Karpas-422 (cell line): ENCODE measurements around the gene TSHZ2. TPM values are rescaled to one million over a fixed set of nuclear protein-coding genes. Genes with fewer than 3 reads are reported as not detected.
"Not testable (repeated sequence)": the region's sequence is repeated elsewhere in the genome, so short reads cannot be mapped to it uniquely, and the experiment has no call there.

Experiments
- DNase-seq: peaks from one replicate; pipeline ENCODE4 v3.0.0-alpha.2; 2015
- H2AFZ ChIP-seq: fragments of 200-600 bp; sonication (generic); 2 replicates; pipeline ENCODE4 v1.6.1; 2014; ENCODE audit warnings: antibody characterized with exemption, low read length, mixed read lengths
- H3K27ac ChIP-seq: fragments of 200-600 bp; sonication (generic); 2 replicates; pipeline ENCODE4 v1.5.1; 2014; ENCODE audit warnings: mild to moderate bottlenecking, low read length, moderate library complexity
- H3K27me3 ChIP-seq: fragments of 200-600 bp; sonication (generic); 2 replicates; pipeline ENCODE4 v1.6.1; 2014; ENCODE audit warnings: low read length, mixed read lengths
- H3K36me3 ChIP-seq: fragments of 200-600 bp; sonication (generic); 2 replicates; pipeline ENCODE4 v1.6.1; 2014; ENCODE audit warnings: low read length, mixed read lengths; ENCODE audit not compliant: insufficient read depth
- H3K4me1 ChIP-seq: fragments of 200-600 bp; sonication (generic); 2 replicates; pipeline ENCODE4 v1.6.1; 2014; ENCODE audit warnings: mild to moderate bottlenecking, low read length, mixed read lengths
- H3K4me2 ChIP-seq: fragments of 200-600 bp; sonication (generic); 2 replicates; pipeline ENCODE4 v1.6.1; 2014; ENCODE audit warnings: low read length, low read depth, mild to moderate bottlenecking; ENCODE audit not compliant: poor library complexity, severe bottlenecking
- H3K4me3 ChIP-seq: fragments of 200-600 bp; sonication (generic); 2 replicates; pipeline ENCODE4 v1.5.1; 2014; ENCODE audit warnings: mild to moderate bottlenecking, antibody characterized with exemption, low read length, mixed read lengths
- H3K79me2 ChIP-seq: fragments of 200-600 bp; sonication (generic); 2 replicates; pipeline ENCODE4 v1.6.1; 2014; ENCODE audit warnings: mild to moderate bottlenecking, low read length, mixed read lengths
- H3K9ac ChIP-seq: fragments of 200-600 bp; sonication (generic); 2 replicates; pipeline ENCODE4 v1.6.0; 2014; ENCODE audit warnings: low read length
- H3K9me2 ChIP-seq: fragments of 200-600 bp; sonication (generic), shearing (Covaris generic); replicated peaks from 2 replicates; pipeline ENCODE4 v1.6.0; 2014; ENCODE audit warnings: mild to moderate bottlenecking, low read length, moderate library complexity; ENCODE audit not compliant: insufficient read depth
- H3K9me3 ChIP-seq: fragments of 300-700, 200-600 bp; sonication (generic); 2 replicates; pipeline ENCODE4 v1.6.1; 2014; ENCODE audit warnings: low read length, mixed read lengths
- H4K20me1 ChIP-seq: fragments of 200-600 bp; sonication (generic); 2 replicates; pipeline ENCODE4 v1.6.1; 2014; ENCODE audit warnings: mild to moderate bottlenecking, antibody characterized with exemption, low read length, low read depth; ENCODE audit not compliant: insufficient read depth
- total RNA-seq: library from RNA; depleted of rRNA; stranded (reverse); fragments of >200 nt; shearing (Covaris generic); gene quantifications from 2 replicates; pipeline ENCODE4 v1.2.3, GENCODE V29; 2014; ENCODE audit warnings: low replicate concordance

The TSHZ2 gene
- total RNA-seq, 1 experiment from 2014 or later, result not detected

GRCh38 chr20:53454675-53455276 is 482.6 kb downstream of the TSHZ2 start:
- H3K9me2 ChIP-seq, result no peaks in the 10 kb centered on the region
- H3K4me1 ChIP-seq, result no peaks in the 10 kb centered on the region
- peaks cover 20% of the 10 kb centered on the region for H3K9me3 ChIP-seq
- H3K36me3 ChIP-seq, result no peaks in the 10 kb centered on the region
- no peak overlapping the region for H3K9ac ChIP-seq
- no peak overlapping the region for H3K27ac ChIP-seq
- DNase-seq, result no peak
- H3K27me3 ChIP-seq, result no peaks in the 10 kb centered on the region
- no peaks in the 10 kb centered on the region for H4K20me1 ChIP-seq
- no peak overlapping the region for H2AFZ ChIP-seq
- no peak overlapping the region for H3K4me2 ChIP-seq
- no peaks in the 10 kb centered on the region for H3K79me2 ChIP-seq
- H3K4me3 ChIP-seq, result no peak overlapping the region

- Histone ChIP-seq H3K27me3 (no peaks in the 10 kb centered on the region), H3K27ac (no peak overlapping the region), H3K4me1 (no peaks in the 10 kb centered on the region), H3K36me3 (no peaks in the 10 kb centered on the region), H3K9me3 (no peaks in the 10 kb centered on the region), H3K4me2 (no peak overlapping the region), H3K4me3 (no peak overlapping the region), H2AFZ (no peak overlapping the region), H3K79me2 (no peaks in the 10 kb centered on the region), H3K9me2 (no peaks in the 10 kb centered on the region), H3K9ac (no peak overlapping the region), H4K20me1 (no peaks in the 10 kb centered on the region)
- DNase-seq, result no peak
Measured at GRCh38 chr20:53463101-53463972, 491.2 kb downstream of the TSHZ2 start.

- DNase-seq, result no peak
- Histone ChIP-seq H3K4me3 (no peak overlapping the region), H3K9me3 (no peaks in the 10 kb centered on the region), H3K9ac (no peak overlapping the region), H3K27ac (no peak overlapping the region), H3K4me2 (no peak overlapping the region), H3K9me2 (no peaks in the 10 kb centered on the region), H3K27me3 (no peaks in the 10 kb centered on the region), H4K20me1 (no peaks in the 10 kb centered on the region), H3K79me2 (no peaks in the 10 kb centered on the region), H3K36me3 (no peaks in the 10 kb centered on the region), H2AFZ (no peak overlapping the region), H3K4me1 (no peaks in the 10 kb centered on the region)
Measured at GRCh38 chr20:53466279-53466678, 494.1 kb downstream of the TSHZ2 start.

GRCh38 chr20:53468587-53468986 is 496.4 kb downstream of the TSHZ2 start:
- H3K79me2 ChIP-seq, result no peaks in the 10 kb centered on the region
- H3K4me2 ChIP-seq, result no peak overlapping the region
- no peaks in the 10 kb centered on the region for H3K9me2 ChIP-seq
- H3K9me3 ChIP-seq, result no peaks in the 10 kb centered on the region
- H3K36me3 ChIP-seq, result no peaks in the 10 kb centered on the region
- no peaks in the 10 kb centered on the region for H3K4me1 ChIP-seq
- no peak overlapping the region for H2AFZ ChIP-seq
- no peak overlapping the region for H3K4me3 ChIP-seq
- DNase-seq, result no peak
- H4K20me1 ChIP-seq, result no peaks in the 10 kb centered on the region
- H3K9ac ChIP-seq, result no peak overlapping the region
- no peaks in the 10 kb centered on the region for H3K27me3 ChIP-seq
- H3K27ac ChIP-seq, result no peak overlapping the region

- H3K36me3 ChIP-seq, H3K4me3 ChIP-seq, H4K20me1 ChIP-seq: not testable (repeated sequence)
Measured at GRCh38 chr20:53472859-53473258, 500.7 kb downstream of the TSHZ2 start.

GRCh38 chr20:53480913-53481312 is 508.8 kb downstream of the TSHZ2 start:
- Histone ChIP-seq H3K27ac (no peak overlapping the region), H4K20me1 (no peaks in the 10 kb centered on the region), H3K79me2 (no peaks in the 10 kb centered on the region), H3K36me3 (no peaks in the 10 kb centered on the region), H3K9me3 (no peaks in the 10 kb centered on the region; the same call in 1 of the 2 replicates), H3K9ac (no peak overlapping the region), H3K9me2 (no peaks in the 10 kb centered on the region), H2AFZ (no peak overlapping the region), H3K4me2 (no peak overlapping the region), H3K4me3 (no peak overlapping the region), H3K4me1 (no peaks in the 10 kb centered on the region), H3K27me3 (no peaks in the 10 kb centered on the region)
- DNase-seq, result no peak

More at GRCh38 chr20:53472859-53473258, 500.7 kb downstream of the TSHZ2 start:
- H3K4me2 ChIP-seq, H3K27ac ChIP-seq, H3K9me2 ChIP-seq, H3K79me2 ChIP-seq, H3K27me3 ChIP-seq, H2AFZ ChIP-seq, DNase-seq, H3K9me3 ChIP-seq, H3K9ac ChIP-seq, H3K4me1 ChIP-seq: not testable (repeated sequence)

- H2AFZ ChIP-seq, result no peak overlapping the region
Measured at GRCh38 chr20:53487461-53488200, 515.5 kb downstream of the TSHZ2 start.

GRCh38 chr20:53488775-53489272 is 516.7 kb downstream of the TSHZ2 start:
- H3K27me3 ChIP-seq, result no peaks in the 10 kb centered on the region
- H3K4me3 ChIP-seq, result no peak overlapping the region
- H3K9me2 ChIP-seq, result no peaks in the 10 kb centered on the region
- no peaks in the 10 kb centered on the region for H3K36me3 ChIP-seq
- H3K9ac ChIP-seq, result no peak overlapping the region
- DNase-seq, result no peak
- no peak overlapping the region for H2AFZ ChIP-seq
- no peak overlapping the region for H3K27ac ChIP-seq
- H3K79me2 ChIP-seq, result no peaks in the 10 kb centered on the region
- H3K4me1 ChIP-seq, result no peaks in the 10 kb centered on the region
- H3K9me3 ChIP-seq, result peaks cover 14% of the 10 kb centered on the region
- no peaks in the 10 kb centered on the region for H4K20me1 ChIP-seq
- H3K4me2 ChIP-seq, result no peak overlapping the region

More at GRCh38 chr20:53487461-53488200, 515.5 kb downstream of the TSHZ2 start:
- Histone ChIP-seq H3K4me2 (no peak overlapping the region), H3K27ac (no peak overlapping the region), H3K27me3 (no peaks in the 10 kb centered on the region), H3K9ac (no peak overlapping the region), H3K79me2 (no peaks in the 10 kb centered on the region), H3K36me3 (no peaks in the 10 kb centered on the region), H3K9me2 (no peaks in the 10 kb centered on the region), H3K9me3 (peaks cover 14% of the 10 kb centered on the region), H3K4me1 (no peaks in the 10 kb centered on the region), H3K4me3 (no peak overlapping the region), H4K20me1 (no peaks in the 10 kb centered on the region)
- DNase-seq, result no peak
